ENCODE data around the gene GPC5.

DNA sequence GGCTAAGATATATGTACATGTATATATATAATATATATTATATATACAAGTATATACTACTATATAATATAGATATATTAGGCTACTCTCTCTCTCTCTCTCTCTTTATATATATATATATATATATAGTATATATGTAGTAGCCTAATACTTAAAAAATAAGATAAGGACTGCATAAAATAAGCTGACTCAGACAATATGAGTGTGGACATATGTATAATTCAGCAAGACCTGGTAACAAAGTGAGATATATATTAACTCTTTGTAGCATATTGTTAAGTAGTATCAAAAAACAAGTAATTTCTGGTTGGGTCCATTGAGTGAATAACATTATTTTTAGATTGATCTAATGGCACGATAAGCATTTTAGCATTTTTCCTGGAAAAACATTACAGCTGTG is 509.0 kb downstream of the GPC5 start:
- TF ChIP-seq, protein P1, sequence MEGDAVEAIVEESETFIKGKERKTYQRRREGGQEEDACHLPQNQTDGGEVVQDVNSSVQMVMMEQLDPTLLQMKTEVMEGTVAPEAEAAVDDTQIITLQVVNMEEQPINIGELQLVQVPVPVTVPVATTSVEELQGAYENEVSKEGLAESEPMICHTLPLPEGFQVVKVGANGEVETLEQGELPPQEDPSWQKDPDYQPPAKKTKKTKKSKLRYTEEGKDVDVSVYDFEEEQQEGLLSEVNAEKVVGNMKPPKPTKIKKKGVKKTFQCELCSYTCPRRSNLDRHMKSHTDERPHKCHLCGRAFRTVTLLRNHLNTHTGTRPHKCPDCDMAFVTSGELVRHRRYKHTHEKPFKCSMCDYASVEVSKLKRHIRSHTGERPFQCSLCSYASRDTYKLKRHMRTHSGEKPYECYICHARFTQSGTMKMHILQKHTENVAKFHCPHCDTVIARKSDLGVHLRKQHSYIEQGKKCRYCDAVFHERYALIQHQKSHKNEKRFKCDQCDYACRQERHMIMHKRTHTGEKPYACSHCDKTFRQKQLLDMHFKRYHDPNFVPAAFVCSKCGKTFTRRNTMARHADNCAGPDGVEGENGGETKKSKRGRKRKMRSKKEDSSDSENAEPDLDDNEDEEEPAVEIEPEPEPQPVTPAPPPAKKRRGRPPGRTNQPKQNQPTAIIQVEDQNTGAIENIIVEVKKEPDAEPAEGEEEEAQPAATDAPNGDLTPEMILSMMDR (IDR thresholded peaks at IDR 0.05; ENCODE audit: low read depth, low read length, missing input control): no peak
- TF ChIP-seq TAF1 (conservative IDR thresholded peaks at IDR 0.05): no peak
- TF ChIP-seq, protein P2, sequence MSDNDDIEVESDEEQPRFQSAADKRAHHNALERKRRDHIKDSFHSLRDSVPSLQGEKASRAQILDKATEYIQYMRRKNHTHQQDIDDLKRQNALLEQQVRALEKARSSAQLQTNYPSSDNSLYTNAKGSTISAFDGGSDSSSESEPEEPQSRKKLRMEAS (IDR thresholded peaks at IDR 0.05): no peak
- no peak for TF ChIP-seq EGR1 (IDR thresholded peaks at IDR 0.05; ENCODE audit: low read depth in 2 of 2)
- no peak for TF ChIP-seq YY1 (IDR thresholded peaks at IDR 0.05)
- no peak for TF ChIP-seq RAD21 (IDR thresholded peaks at IDR 0.05)
- TF ChIP-seq RXRA (IDR thresholded peaks at IDR 0.05): no peak
- TF ChIP-seq, protein P3, sequence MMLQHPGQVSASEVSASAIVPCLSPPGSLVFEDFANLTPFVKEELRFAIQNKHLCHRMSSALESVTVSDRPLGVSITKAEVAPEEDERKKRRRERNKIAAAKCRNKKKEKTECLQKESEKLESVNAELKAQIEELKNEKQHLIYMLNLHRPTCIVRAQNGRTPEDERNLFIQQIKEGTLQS (IDR thresholded peaks at IDR 0.05): no peak
- TF ChIP-seq JUND (IDR thresholded peaks at IDR 0.05): no peak
